GM18951 (cell line): Measurements from ENCODE around the gene CAPN5.

Experiments used
- POLR2A ChIP-seq: IDR thresholded peaks from 4 replicates; pipeline ENCODE4 v1.6.1; 2011; ENCODE audit warnings: mild to moderate bottlenecking; ENCODE audit not compliant: insufficient read length, insufficient read depth; ENCODE audit errors: extremely low read depth
- in situ Hi-C: fragments of 300-500 bp; cut with MboI; formaldehyde crosslinking; loops from one replicate; pipeline ENCODE4 v1.12.0; 2022; ENCODE audit warnings: low sequenced_read_pairs, mixed read lengths, inconsistent platforms; ENCODE audit not compliant: unreplicated experiment

CAPN5 gene

DNA sequence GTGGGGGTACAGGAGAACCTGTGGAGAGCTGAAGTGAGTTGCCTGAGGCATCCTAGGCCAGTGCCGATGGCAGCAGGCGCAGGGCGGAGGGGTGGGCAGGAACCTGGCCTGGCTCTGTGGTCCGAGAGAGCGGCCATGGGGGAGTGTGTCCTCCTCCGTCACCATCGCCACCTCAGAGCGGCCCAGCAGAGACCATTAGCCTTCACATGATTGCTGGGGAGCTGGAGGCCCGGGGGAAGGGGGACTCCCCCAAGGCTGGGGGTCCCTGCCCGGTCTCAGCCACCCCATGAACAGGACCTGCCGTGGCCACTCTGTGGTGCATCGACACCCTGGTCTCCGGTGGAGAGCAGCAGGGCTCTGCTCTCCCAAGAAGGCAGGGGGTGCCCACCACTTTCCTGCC lies 40.0 kb downstream of the CAPN5 start:
- no peak for TF ChIP-seq POLR2A
- in situ Hi-C loops = no loop called here

DNA sequence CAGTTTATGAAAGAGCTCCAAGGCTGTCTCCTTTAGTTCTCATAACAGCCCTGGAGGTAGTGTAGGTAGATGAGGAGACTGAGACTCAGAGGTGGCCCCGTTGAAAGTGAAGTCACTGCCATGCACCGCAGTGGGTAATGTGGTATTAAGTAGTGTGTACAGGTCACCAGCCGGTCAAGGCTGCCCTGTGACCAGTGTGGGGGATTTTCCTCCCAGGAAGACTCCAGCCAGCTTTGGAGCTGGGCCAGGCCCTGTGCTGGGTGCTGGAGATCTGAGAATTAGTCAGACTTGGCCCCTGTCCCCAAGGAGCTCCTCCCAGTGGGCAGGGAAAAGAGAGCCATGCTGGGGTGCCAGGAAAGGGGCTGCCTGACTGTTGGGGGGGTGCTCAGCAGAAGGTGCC lies 41.2 kb downstream of the CAPN5 start:
- in situ Hi-C loops = no loop called here
- TF ChIP-seq POLR2A = no peak

DNA sequence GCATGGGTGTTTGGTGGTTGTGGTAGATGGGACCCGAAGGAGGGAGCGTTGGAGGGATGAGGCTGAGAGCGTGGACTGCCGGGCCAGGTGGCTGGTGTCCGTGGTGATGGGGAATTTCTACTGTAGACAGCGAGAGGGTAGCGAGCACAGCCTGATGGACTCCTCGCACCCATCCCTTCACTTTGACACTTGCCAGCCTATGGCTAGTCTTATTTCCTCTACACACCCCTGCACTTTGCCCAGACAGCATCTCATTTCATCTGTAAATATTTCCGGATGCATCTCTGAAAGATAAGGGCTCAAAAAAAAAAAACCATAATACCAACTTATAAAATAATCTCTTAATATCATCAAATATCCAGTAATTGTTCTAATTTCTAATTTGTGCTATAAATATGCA lies 41.7 kb downstream of the CAPN5 start:
- in situ Hi-C loops = no loop called here
- TF ChIP-seq POLR2A = no peak

DNA sequence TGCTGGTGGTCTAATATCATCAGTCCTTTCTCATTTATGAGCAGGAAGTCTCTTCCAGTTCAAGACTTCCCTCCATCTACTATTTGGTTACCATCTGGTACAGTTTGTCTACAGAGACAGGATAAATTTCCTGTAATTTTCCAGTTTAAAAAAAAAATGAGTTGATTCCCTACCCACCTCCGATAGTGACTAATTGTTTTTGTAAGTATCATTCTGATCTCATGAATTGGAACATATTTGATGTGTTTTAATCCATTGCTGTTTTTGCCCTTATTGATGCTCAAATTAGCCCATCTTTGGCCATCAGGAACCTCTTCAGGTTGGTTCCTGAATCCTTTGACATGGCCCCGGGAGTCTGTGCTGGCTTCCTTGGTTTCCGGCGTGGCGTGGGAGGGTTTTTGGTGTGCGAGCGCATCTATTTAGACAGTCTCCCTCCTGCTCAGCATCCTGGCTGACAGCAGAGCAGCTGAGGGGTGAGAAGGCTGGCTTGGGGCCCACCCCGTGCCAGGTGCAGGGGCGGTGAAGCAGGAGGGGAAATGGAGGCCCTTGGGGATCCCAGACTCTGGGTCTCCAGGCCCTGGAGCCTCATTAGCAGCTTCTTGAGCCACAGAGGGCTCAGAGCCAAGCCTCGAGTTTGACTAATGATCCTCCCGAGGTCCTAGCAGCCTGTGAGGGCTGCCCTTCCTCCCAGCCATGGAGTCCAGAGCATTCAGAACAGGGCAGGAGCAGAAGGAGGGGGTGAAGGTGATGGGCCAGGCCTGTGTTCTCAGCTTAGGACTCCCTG lies 42.7 kb downstream of the CAPN5 start:
- in situ Hi-C loops = no loop called here
- TF ChIP-seq POLR2A = no peak

DNA sequence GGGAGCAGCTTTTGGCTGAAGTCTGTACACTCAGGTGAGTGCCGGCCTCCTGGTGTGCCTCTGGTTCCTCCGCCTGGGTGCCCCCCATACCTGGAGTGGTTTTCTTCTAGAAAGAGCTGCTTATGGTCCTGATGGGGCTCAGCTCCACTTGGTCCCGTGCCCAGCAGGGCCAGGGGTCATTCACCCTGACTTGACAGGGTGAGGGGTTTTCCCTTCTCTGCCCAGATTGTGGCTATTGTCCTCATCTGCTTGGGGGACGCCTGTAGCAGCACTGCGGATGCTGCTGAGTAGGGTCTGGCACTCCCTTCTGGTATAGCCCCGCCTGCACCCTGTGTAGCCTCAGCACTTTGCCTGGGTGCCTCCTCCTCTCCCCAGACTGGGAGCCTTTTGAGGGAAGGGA lies 44.1 kb downstream of the CAPN5 start:
- no peak for TF ChIP-seq POLR2A
- in situ Hi-C loops = no loop called here

DNA sequence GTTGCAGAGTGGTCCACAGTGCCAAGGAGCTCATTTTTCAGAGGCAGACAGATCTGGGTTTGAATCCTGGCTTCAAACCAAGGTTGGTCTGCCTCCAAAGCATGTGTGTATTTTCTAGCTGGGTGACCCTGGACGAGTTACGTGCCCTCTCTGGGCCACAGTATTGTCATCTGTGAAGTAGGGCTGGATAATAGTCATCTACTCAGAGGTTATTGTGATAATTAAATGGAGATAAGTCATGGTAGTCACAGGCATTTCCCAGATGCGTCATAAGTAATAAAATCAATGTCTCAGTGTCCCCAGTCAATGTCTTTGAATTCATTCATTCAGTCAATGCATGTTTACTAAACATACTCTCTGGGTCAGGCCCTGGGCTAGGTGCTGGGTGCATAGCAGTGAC lies 44.5 kb downstream of the CAPN5 start:
- in situ Hi-C loops = no loop called here
- TF ChIP-seq POLR2A = no peak

DNA sequence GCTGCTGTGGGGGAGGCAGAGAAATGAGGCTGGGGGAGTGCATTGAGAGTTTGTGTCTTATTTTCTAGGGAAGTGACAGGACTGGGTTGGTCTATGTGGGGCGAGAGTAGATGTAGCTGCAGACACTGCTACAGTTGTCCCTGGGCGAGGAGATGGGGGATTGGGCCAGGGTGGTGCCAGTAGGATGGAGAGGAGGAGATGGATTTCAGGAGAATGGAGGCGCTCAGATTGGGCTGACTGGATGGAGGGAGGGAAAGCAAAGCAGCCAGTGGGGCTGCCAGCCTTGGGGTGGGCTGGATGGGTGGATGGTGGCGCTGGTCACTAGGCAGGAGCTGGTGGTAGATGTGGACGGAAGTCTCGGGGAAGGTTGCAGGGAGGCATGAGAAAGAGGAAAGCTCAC lies 45.2 kb downstream of the CAPN5 start:
- in situ Hi-C loops = no loop called here
- no peak for TF ChIP-seq POLR2A

DNA sequence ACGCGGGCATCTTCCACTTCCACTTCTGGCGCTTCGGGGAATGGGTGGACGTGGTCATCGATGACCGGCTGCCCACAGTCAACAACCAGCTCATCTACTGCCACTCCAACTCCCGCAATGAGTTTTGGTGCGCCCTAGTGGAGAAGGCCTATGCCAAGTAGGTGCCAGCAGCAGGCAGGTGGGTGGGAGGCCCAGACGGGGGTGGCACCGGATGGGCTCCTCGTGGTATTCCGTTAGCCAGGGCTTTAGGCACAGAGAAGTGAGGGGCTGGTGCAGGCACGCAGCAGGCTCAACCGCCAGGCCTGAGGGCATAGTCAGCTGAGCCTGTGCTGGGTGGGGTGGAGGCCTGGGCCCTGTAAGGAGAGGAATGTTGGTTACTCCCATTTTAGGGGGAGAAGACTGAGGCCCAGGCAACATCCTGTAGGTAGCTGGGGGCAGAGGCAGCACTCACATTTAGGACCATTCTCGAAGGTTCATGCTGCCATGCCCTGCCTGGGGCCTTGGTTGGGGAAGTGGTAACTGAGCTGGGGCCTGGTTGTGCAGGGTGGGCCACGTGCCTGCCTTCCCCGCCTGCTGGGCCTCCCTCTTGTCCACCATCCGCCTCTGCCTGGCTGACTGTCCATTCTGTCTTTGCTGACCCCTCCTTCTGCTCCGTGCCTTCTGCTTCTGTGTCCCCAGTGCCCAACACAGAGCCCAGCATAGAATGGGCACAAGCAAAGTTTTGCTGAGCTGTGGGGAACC lies 46.0 kb downstream of the CAPN5 start:
- in situ Hi-C loops = no loop called here
- no peak for TF ChIP-seq POLR2A

DNA sequence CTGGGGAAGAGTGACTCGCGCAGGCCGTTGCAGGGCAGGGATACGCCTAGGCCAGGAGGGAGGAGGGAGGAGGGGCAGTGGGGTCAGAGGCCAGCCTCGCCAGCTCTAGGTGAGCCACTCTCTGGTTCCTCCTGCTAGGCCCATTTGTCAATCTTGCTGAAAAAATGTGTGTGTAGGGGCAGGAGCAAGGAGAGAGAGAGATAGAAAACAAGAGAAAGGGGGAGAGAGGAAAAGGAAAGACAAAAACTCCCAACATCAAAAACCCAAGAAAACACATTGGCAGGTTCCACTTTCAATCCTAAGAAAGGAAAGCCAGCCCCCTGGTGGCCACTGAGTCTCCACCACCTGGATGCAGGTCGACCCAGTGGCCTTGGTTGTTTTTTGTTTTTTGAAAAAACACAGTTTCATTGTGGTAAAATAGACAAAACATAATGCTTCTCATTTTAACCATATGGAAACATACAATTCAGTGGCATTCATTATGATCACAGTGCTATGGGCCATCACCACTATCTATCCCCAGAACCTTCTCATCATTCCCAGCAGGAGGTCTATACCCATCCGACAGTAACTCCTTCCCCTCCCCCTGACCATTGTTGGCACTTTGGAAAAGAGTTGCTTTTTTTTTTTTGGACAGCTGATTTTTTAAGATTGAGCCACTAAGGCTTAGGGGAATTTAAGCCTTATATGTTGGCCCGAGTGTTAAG lies 46.8 kb downstream of the CAPN5 start:
- in situ Hi-C loops = no loop called here
- no peak for TF ChIP-seq POLR2A

DNA sequence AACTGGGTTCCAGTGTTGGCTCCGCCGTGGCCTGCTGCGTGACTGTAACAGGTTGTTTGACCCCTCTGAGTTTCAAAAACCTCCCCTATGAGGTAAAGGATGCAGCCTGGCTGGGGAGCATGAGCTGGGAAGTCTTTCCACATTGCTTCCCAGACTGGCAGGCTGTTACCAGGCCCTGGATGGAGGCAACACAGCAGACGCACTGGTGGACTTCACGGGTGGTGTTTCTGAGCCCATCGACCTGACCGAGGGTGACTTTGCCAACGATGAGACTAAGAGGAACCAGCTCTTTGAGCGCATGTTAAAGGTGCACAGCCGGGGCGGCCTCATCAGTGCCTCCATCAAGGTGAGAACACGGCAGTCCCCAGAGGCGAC lies 47.3 kb downstream of the CAPN5 start:
- in situ Hi-C loops = no loop called here
- TF ChIP-seq POLR2A = no peak

DNA sequence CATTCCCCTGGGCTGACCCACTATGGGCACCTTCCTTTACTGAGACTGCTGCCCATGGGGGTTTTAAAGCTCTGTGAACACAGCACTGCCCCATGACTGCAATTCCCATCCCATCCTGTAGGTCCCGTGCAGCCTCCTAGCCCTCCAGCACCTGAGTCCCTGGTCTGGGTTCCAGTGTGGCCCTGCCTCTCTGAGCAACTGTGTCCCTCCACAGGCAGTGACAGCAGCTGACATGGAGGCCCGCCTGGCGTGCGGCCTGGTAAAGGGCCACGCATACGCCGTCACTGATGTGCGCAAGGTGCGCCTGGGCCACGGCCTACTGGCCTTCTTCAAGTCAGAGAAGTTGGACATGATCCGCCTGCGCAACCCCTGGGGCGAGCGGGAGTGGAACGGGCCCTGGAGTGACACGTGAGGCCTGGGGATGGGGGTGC lies 48.4 kb downstream of the CAPN5 start:
- in situ Hi-C loops = no loop called here
- no peak for TF ChIP-seq POLR2A

DNA sequence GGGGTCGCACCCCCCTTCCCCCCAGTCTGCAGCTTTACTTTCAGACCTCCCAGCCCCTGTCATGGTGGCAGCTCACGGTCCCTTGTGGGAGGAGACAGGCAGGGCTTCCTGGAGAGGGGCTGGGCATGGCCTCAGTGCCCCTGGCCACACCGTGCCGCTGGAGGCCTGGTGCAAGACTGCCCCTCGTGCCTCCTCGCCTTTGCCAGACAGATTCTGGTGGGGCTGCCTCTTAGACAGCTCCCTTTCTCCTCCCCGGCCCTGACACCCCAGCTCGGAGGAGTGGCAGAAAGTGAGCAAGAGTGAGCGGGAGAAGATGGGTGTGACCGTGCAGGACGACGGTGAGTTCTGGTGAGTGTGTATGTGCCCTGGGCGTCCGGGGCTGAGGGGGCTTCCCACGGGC lies 49.2 kb downstream of the CAPN5 start:
- no peak for TF ChIP-seq POLR2A
- in situ Hi-C loops = no loop called here

DNA sequence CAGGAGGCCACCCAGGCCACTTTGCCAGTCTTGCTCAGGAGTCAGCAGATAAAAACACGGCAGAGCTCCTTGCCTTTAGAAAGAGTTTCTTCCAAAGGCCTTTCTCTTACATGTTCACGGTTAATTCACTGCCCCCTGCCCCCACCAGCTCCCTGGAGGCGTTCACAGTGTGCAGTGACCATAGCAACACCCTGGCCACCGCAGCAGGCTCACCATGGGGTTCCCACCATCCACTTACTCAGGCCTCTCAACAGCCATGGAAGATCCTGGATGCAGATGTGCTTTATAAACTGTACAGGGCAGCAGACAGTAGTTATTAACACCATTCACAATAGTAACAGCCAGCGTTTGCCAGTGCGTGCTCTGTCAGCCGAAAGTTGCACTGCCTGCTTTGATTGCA lies 50.7 kb downstream of the CAPN5 start:
- in situ Hi-C loops = no loop called here
- TF ChIP-seq POLR2A = no peak
